Medulla oblongata (tissue), 1 donor: ENCODE data around the gene SESN3.
"Not testable (repeated sequence)": the region's sequence is repeated elsewhere in the genome, so short reads cannot be mapped to it uniquely, and the experiment has no call there.

Experiments
- DNase-seq: peaks from one replicate; pipeline ENCODE4 v3.0.0-alpha.2; 2015; ENCODE audit errors: extremely low spot score

Gene SESN3

GRCh38 chr11:95152876-95153856 is 77.8 kb downstream of the SESN3 start:
- no peak for DNase-seq

GRCh38 chr11:95150956-95151684 is 79.9 kb downstream of the SESN3 start:
- DNase-seq, result peak; percentile 98

DNA sequence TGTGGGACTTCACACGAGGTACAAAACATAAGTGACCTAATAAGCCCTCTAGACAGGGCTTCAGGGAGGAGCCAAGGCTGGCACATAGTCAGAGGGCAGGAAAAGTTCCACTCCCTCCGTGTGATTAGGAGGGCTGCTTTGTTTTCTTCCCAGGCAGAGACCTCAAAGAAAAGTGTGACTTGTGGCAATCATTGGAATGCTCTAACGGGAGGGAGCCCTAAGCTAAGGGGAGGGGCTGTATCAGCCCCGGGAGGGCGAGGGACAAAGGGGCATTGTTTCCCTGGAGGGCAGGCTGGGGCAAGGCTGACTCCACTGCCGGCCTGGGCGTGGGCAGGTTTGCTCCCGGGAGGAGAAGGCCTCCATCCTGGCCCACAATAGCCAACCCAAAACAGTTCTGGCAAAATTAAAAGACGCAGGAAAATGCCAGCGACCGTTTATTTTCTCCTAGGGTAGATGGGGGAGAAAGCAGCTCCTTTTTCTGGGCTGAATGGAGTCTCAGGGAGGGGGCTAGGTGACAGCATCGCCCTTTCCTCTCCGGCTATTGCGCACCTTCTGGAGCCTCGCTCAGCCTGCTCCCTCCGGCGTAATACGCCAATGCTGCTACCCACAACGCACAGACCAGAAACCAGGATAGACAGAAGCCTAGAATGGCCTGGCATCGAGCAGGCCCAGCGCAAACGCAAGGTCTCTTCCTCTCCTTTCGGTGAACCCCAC is 81.2 kb downstream of the SESN3 start:
- peak; percentile 88 for DNase-seq

DNA sequence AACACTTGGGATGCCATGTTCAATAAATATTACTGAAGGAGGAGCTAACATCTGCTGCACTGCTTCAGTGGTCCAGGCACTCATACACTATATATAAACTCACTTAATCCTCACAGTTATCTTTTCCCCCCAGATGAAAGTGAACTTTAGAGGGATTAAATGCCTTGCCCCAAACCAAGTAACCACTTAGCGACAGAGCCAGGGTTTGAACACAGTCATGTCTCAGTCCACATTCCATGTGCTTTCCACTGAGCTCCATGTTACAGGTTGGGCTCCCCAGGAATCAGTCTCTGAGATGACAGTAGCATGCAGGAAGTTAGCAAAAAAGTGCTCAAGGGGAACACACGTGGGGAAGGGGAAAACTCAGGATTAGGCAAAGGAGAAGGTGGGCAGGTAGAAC is 82.1 kb downstream of the SESN3 start:
- DNase-seq, result no peak

GRCh38 chr11:95148406-95148805 is 82.6 kb downstream of the SESN3 start:
- no peak for DNase-seq

DNA sequence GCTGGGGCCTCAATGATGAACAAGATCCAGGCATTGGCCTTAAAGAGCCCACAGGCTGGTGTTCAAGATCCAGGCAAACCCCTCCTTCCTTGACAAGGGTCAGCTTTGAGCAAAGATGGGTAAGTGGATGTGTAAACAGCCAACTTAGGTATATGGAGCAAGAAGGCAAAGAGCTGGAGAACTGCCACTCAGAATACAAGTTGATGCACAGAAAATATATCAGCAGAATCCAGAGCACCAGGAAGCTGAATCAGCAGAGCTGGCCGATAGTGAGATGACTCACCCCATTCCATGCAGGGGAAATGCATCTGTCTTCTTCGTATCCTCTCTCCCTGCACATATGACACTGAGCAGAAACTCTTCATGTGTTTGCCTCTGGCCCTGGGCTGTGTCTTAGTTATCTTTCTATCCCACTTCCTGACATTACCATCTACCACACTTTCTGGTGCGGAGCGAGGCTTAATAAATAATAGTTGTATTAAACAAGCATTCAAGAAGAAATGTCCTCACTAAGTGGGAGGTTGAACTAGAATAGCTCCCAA is 83.6 kb downstream of the SESN3 start:
- DNase-seq, result peak; percentile 42

DNA sequence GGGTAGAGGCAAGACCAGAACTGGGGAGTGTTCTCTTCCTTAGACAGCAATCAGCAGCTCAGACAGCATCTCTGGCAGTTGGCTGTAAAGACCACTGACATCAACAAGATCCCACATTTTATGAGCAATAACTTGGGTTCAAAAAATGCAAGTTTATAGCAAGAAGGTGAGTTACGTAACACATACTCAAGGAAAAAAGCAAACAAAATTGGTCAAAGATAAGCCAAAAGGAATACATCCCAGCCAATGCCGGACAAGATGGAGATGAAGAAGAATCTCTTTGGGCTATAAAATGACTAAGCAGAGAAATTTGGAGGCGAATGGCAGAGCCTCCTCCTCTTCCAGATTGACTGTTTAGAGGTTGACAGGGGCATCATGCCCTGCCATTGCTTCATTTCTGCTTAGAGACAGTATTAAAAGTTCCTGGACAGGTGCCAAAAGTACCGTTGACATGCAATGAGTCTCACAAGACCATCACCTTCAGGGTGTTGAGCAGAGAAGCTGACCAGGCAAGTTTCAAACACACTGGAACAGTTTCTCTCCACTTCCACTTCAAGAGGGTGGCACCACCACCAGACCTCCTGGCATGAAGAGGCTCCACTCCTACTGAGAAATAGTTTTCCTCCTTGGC is 85.5 kb downstream of the SESN3 start:
- no peak for DNase-seq

- no peak for DNase-seq
Measured at GRCh38 chr11:95144313-95145235, 86.4 kb downstream of the SESN3 start.

DNA sequence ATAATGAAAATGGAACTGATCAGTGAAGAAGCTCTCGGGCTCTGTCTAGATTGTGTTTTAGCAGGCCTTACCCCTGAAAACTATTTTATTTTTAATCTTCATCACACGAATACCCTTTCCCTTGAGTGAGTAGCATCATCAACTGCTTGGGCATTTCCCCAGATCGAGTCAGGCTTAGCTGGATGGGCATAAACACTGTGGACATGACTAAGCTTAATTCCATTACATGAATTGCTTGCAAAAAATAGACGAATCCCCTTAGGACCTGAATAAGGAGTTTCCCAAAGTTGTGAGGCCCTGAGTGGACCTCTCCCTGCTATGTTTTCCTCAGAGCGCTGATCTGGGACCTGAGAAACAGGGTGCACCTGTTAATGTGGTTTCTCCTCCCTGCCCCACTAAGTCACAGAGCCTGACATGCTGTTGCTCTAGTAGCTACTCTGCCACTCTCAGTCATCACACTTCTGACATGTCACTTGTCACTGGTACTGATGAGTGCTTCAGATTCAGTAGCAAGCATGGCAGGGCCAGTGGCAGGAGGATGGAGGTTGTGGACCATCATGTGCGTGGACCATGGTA is 87.8 kb downstream of the SESN3 start:
- DNase-seq, result no peak

GRCh38 chr11:95142431-95142830 is 88.6 kb downstream of the SESN3 start:
- DNase-seq, result no peak

- DNase-seq, result no peak
Measured at GRCh38 chr11:95140397-95141033, 90.5 kb downstream of the SESN3 start.

DNA sequence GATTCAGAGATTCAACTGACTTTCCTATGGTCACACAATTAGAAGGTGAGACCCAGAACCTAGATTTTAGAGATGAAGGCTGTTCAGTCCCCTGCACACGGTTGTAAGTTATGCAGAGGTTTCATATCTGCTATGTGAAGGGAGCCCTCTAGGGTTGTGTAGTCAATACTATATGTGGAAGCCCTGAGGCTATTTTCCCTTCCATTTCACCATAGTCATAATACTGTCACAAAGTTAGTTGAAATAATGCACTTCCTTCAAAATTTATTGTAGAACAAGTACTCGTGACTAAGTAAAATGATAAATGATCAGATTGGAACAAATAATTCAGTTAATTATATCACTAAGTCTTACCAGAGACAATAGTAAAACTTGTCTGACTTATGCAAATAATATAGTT is 92.6 kb downstream of the SESN3 start:
- DNase-seq, result peak; percentile 61

- DNase-seq, result no peak
Measured at GRCh38 chr11:95137299-95137698, 93.7 kb downstream of the SESN3 start.

DNA sequence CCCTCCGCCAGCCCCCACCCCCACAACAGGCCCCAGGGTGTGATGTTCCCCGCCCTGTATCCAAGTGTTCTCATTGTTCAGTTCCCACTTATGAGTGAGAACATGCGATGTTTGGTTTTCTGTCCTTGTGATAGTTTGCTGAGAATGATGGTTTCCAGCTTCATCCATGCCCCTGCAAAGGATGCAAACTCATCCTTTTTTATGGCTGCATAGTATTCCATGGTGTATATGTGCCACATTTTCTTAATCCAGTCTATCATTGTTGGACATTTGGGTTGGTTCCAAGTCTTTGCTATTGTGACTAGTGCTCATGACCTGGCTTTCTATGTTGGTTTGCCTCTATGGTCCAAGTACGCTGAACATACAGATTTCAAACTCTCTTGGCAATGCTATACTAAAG is 94.3 kb downstream of the SESN3 start:
- DNase-seq, result not testable (repeated sequence)

DNA sequence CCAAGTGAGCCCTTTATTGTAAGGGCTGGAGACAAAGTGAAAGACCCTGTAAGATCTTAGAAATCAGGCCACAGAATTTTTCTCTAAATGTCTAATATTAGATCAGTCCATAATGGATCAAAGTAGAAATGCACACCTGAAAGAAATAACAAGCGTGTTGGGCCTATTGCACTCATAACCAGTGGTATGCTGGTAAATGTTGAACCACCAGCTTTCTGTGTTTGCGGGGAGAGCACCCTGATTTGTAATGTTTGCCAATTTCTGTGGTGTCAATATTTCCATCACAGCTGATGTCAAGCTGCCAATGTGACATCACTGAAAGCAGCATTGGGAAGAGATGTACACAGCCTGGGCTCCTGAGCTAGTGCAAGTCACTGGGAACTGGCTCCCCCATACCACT is 95.1 kb downstream of the SESN3 start:
- DNase-seq, result no peak

- no peak for DNase-seq
Measured at GRCh38 chr11:95135155-95135554, 95.8 kb downstream of the SESN3 start.

DNA sequence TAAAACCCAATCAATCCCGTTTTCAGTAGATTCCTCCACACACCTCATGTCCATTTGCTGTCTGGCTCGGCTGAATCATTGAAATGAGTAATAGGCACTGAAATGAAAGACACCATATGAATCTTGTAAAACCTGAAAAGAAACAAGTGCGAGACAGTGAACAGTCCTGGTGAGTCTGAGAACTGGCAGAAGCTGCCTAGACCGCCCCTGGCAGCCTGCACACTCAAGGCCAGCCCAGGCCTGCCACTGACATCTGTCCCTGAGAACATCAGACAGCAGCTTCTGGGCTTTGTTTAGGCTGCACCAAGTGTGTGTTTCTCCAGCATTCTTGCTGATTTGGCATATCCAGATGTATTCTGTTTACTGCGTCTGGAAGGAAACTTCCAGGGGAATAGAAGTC is 96.5 kb downstream of the SESN3 start:
- DNase-seq, result peak; percentile 66

- DNase-seq, result no peak
Measured at GRCh38 chr11:95132956-95133355, 98.0 kb downstream of the SESN3 start.

DNA sequence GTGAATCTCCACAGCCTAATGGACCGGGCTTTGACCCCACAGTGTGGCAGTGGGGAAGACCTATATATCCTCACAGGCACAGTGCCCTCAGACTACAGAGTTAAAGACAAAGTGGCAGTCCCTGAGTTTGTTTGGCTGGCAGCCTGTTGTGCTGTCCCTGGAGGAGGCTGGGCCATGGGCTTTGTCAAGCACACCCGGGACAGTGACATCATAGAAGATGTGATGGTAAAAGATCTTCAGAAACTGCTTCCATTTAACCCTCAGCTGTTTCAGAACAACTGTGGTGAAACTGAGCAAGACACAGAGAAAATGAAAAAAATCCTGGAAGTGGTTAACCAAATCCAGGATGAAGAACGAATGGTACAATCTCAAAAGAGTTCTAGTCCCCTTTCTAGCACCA is 102.4 kb downstream of the SESN3 start:
- DNase-seq, result no peak

- no peak for DNase-seq
Measured at GRCh38 chr11:95123556-95123955, 107.4 kb downstream of the SESN3 start.
